Ishikawa (cell line): ENCODE measurements around the gene FAM20C.

Experiments used
- CEBPB ChIP-seq: IDR thresholded peaks from 2 replicates; pipeline ENCODE4 v1.6.1; 2012
- EP300 ChIP-seq: IDR thresholded peaks from 2 replicates; pipeline ENCODE4 v1.6.1; 2012; ENCODE audit warnings: borderline replicate concordance
- FOXM1 ChIP-seq: IDR thresholded peaks from 2 replicates; pipeline ENCODE4 v1.6.1; 2012; ENCODE audit warnings: low read depth, borderline replicate concordance
- MAX ChIP-seq: IDR thresholded peaks from 2 replicates; pipeline ENCODE4 v1.6.1; 2012
- NFIC ChIP-seq: IDR thresholded peaks from 2 replicates; pipeline ENCODE4 v1.6.1; 2012
- RAD21 ChIP-seq: IDR thresholded peaks from 2 replicates; pipeline ENCODE4 v1.6.1; 2012; ENCODE audit warnings: low read depth
- TAF1 ChIP-seq: IDR thresholded peaks from 2 replicates; pipeline ENCODE4 v1.6.1; 2012; ENCODE audit warnings: low read depth, mild to moderate bottlenecking
- ZBTB7A ChIP-seq: IDR thresholded peaks from 2 replicates; pipeline ENCODE4 v1.6.1; 2012; ENCODE audit warnings: low read depth

GRCh38 chr7:297611-298374 lies 105.4 kb downstream of the FAM20C start:
- TF ChIP-seq RAD21 (no peak), MAX (no peak), EP300 (no peak), NFIC (no peak), CEBPB (no peak), ZBTB7A (no peak), FOXM1 (no peak), TAF1 (no peak)
